GM19193 (cell line): ENCODE results near the gene ADAMTS4.

Source experiments
- POLR2A ChIP-seq: IDR thresholded peaks from 4 replicates; pipeline ENCODE4 v1.6.1; 2011; ENCODE audit not compliant: insufficient read depth, insufficient read length; ENCODE audit errors: extremely low read depth

ADAMTS4 gene

GRCh38 chr1:161171696-161172095 is 27.2 kb downstream of the ADAMTS4 start:
- no peak for TF ChIP-seq POLR2A

GRCh38 chr1:161171191-161171590 is 27.7 kb downstream of the ADAMTS4 start:
- no peak for TF ChIP-seq POLR2A

- TF ChIP-seq POLR2A = no peak
Observed at GRCh38 chr1:161168906-161169305, 29.9 kb downstream of the ADAMTS4 start.

GRCh38 chr1:161166669-161167548 is 31.9 kb downstream of the ADAMTS4 start:
- no peak for TF ChIP-seq POLR2A

DNA sequence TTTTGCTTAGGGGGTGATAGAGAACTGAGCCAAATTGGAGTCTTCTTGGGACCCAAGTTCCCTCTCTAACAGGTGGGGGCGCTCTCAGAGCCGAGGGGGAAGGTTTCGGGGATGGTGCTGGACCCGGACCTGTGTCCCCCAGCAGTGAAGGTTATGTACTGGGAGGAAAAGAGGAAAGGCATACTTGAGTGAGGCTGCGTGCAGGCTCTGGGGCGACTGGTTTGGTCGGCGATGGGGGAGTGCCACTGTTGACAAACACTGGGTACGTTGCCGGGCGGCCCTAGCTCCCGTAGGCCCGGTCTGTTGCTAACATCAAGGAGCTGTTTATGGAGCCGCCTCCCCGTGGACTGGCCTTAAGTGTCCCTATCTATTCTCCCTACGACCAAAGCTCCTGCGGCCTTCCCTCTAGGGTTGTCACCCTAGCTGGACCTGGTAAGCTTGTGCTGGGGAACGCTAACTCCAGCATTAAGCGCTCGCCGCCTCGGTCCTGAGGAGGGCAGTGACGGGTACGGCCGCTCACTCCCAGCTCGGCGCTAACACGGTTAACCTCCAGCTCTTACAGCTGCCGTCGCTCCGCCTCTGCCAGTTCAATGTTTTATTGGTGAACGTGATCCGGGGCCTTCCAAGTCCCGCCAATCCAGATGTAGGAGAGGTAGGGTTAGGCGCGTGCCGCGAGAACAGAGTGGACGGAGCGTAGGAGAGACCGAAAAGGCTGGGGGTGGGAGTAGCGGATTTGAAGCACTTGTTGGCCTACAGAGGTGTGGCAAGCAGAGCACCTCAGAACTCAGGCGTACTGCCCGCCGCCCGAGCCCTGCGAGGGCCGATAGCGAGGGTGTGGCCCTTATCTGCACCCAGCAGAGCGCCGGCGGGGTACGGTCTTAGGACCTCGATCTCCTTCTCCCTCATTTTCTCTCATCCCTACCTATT is 32.8 kb downstream of the ADAMTS4 start, which contains the start of gene PPOX:
PPOX (plus strand) TSS at position 685 of the 927 bp plus-strand sequence. CDS start 422 bp downstream, outside the sequence.
- peak; percentile 80 for TF ChIP-seq POLR2A

DNA sequence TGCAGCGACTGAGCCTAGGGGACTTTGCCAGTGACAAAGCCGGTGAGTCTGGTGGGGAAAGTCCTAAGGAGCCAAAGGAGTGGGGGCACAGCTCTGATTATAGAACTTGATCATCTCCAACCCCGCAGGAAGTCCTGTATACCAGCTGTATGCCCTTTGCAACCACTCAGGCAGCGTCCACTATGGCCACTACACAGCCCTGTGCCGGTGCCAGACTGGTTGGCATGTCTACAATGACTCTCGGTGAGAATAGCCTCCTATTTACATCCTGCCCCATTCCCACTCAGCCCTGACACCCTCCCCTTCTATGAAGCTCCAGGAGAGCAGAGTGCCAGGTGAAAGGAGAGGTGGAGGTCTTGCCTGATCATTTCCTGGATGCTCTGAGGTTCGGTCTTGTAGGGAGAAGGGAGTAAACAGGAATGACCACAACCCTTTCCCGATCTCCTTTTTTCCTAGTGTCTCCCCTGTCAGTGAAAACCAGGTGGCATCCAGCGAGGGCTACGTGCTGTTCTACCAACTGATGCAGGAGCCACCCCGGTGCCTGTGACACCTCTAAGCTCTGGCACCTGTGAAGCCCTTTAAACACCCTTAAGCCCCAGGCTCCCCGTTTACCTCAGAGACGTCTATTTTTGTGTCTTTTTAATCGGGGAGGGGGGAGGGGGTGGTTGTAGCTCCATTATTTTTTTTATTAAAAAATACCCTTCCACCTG is 33.8 kb downstream of the ADAMTS4 start:
- no peak for TF ChIP-seq POLR2A

DNA sequence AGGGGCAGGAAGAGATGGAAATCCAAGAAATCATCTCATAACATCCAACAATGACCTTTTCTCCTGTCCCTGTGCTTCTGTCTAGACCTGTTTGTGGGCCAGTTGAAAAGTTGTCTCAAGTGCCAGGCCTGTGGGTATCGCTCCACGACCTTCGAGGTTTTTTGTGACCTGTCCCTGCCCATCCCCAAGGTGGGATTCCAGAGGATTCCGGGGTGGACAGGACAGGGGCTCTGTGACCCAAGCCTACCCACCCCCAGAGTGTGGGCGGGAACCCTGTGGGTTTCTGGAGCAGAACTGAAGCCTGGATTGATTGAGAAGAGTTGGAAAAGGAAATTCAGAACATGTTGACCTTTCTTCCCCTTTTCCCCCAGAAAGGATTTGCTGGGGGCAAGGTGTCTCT is 35.1 kb downstream of the ADAMTS4 start:
- TF ChIP-seq POLR2A = no peak

DNA sequence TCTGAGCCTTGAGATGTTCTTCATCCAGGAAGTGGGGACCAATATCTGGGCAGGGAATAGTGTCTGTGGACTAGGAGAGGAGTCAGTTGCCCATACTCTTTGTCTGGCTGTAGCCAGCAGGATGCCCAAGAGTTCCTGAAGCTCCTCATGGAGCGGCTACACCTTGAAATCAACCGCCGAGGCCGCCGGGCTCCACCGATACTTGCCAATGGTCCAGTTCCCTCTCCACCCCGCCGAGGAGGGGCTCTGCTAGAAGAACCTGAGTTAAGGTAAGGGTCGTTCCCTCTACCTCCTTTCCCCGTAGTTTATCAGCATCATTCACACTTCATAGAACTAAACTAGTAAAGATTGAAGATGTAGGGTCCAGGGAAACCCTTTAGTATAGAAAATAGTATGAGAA is 36.0 kb downstream of the ADAMTS4 start:
- no peak for TF ChIP-seq POLR2A

GRCh38 chr1:161162052-161162451 is 36.8 kb downstream of the ADAMTS4 start:
- no peak for TF ChIP-seq POLR2A

DNA sequence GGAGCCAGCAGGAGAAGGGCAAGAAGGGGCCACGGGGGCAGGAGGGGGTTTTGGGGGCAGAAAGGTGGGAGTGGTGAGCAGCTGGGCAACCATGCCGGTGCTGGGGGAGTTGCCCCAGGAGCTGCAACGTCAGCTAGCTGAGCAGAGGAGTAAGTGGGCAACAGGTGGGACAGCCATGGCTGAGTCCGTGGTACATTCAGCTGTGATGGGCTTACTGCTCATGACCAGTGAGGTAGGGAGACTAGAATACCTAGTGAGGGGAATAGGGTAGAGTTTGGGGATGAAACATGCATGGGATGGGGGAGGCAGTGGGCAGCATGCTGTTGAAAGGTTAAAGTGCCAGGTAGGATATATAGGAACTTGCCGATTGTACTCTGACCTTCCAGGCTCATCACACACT is 37.2 kb downstream of the ADAMTS4 start:
- TF ChIP-seq POLR2A = no peak

- no peak for TF ChIP-seq POLR2A
Observed at GRCh38 chr1:161160671-161161145, 38.1 kb downstream of the ADAMTS4 start.

- TF ChIP-seq POLR2A = no peak
Observed at GRCh38 chr1:161159913-161160243, 39.0 kb downstream of the ADAMTS4 start.

GRCh38 chr1:161159087-161159912 is 39.6 kb downstream of the ADAMTS4 start, which contains the start of gene USP21:
Gene USP21 (plus strand): TSS chr1:161159500. CDS start chr1:161160641, 1,141 bp downstream.
- TF ChIP-seq POLR2A = peak; percentile 78
